CD4-positive, CD25-positive, alpha-beta regulatory T cell (primary cell): ENCODE measurements around the gene DZIP1. TPM values are rescaled to one million over a fixed set of nuclear protein-coding genes. Genes with fewer than 3 reads are reported as not detected.

Experiments used
- ATAC-seq, 2 donors: fragments of 150-1000 bp; cut with Tn5 transposase; one replicate each; pipeline ENCODE4 v1.10.0; 2021; ENCODE audit warnings: low read depth in 2 of 2, moderate number of reproducible peaks in 2 of 2, moderate library complexity in 1 of 2
- DNase-seq, 3 donors: peaks; one replicate each; pipeline versions ENCODE4 v3.0.0 to v3.0.0-alpha.2; 2012 to 2022; ENCODE audit warnings: mixed read lengths in 1 of 3
- H3K27ac ChIP-seq: one replicate; pipeline ENCODE4 v1.7.0; 2013; ENCODE audit warnings: mild to moderate bottlenecking, low read length; ENCODE audit not compliant: insufficient read depth, poor library complexity, severe bottlenecking
- H3K27me3 ChIP-seq: one replicate; pipeline ENCODE4 v1.7.0; 2013; ENCODE audit warnings: low read length; ENCODE audit not compliant: control insufficient read depth, insufficient read depth
- H3K36me3 ChIP-seq: one replicate; pipeline ENCODE4 v1.7.0; 2013; ENCODE audit warnings: mild to moderate bottlenecking, low read length, moderate library complexity; ENCODE audit not compliant: control insufficient read depth, insufficient read depth
- H3K4me1 ChIP-seq: 2 replicates; pipeline ENCODE4 v1.7.0; 2013; ENCODE audit warnings: mild to moderate bottlenecking, low read length; ENCODE audit not compliant: insufficient read depth, control insufficient read depth, poor library complexity, severe bottlenecking
- H3K4me3 ChIP-seq: one replicate; pipeline ENCODE4 v1.7.0; 2013; ENCODE audit warnings: low read depth, mild to moderate bottlenecking, low read length, moderate library complexity
- H3K9me3 ChIP-seq, 2 experiments: 1 replicate in 1 of 2; 2 replicates in 1 of 2; pipeline ENCODE4 v1.7.0; 2013; ENCODE audit warnings: low read length in 2 of 2, mild to moderate bottlenecking in 1 of 2, moderate library complexity in 1 of 2; ENCODE audit not compliant: control insufficient read depth in 2 of 2
- H3K27ac Mint-ChIP-seq, 3 donors: one replicate each; pipeline ENCODE4 v1.8.0; 2020 to 2022; ENCODE audit warnings: mild to moderate bottlenecking in 3 of 3, mixed read lengths in 3 of 3, moderate library complexity in 2 of 3
- H3K27me3 Mint-ChIP-seq: one replicate; pipeline ENCODE4 v1.8.0; 2022; ENCODE audit warnings: mild to moderate bottlenecking, mixed read lengths
- H3K36me3 Mint-ChIP-seq: one replicate; pipeline ENCODE4 v1.8.0; 2020; ENCODE audit warnings: mixed read lengths
- H3K4me1 Mint-ChIP-seq, 4 donors: one replicate each; pipeline ENCODE4 v1.8.0; 2020 to 2022; ENCODE audit warnings: mixed read lengths in 4 of 4, mild to moderate bottlenecking in 1 of 4
- H3K4me3 Mint-ChIP-seq, 4 donors: one replicate each; pipeline ENCODE4 v1.8.0; 2020 to 2022; ENCODE audit warnings: mild to moderate bottlenecking in 4 of 4, mixed read lengths in 4 of 4, moderate library complexity in 3 of 4
- H3K9me3 Mint-ChIP-seq, 7 donors: one replicate each; pipeline ENCODE4 v1.8.0; 2020 to 2022; ENCODE audit warnings: mixed read lengths in 7 of 7, mild to moderate bottlenecking in 3 of 7, moderate library complexity in 2 of 7
- polyA plus RNA-seq, 4 donors: library from polyadenylated mRNA; unstranded; fragments of 300-500 nt; fragmentation: Illumina TruSeq; gene quantifications; one replicate each; pipeline ENCODE4 v1.2.3, GENCODE V29; 2021
- total RNA-seq: library from RNA; stranded (reverse); gene quantifications from one replicate; pipeline ENCODE4 v1.2.3, GENCODE V29; 2022

Gene DZIP1
- total and polyA plus RNA-seq, 5 donors from 2014 or later, result not detected

- Histone ChIP-seq H3K4me3 (no peak overlapping the region), H3K27me3 (peaks cover 10% of the 10 kb centered on the region), H3K27ac (no peak overlapping the region), H3K36me3 (no peaks in the 10 kb centered on the region), H3K9me3 (no peaks in the 10 kb centered on the region), H3K4me1 (no peaks in the 10 kb centered on the region)
- no peaks in the 10 kb centered on the region for H3K4me1 Mint-ChIP-seq
- H3K27ac Mint-ChIP-seq, result no peak overlapping the region
- H3K9me3 Mint-ChIP-seq, result no peaks in the 10 kb centered on the region
- no peak overlapping the region for H3K4me3 Mint-ChIP-seq
- H3K36me3 Mint-ChIP-seq, result no peaks in the 10 kb centered on the region
- peaks cover 4% of the 10 kb centered on the region for H3K27me3 Mint-ChIP-seq
- ATAC-seq, result no peak
- DNase-seq, result no peak
Measured at GRCh38 chr13:95596701-95597100, 47.8 kb downstream of the DZIP1 start.

- Mint-ChIP-seq H3K4me1 (no peaks in the 10 kb centered on the region), H3K27me3 (peaks cover 4% of the 10 kb centered on the region), H3K36me3 (no peaks in the 10 kb centered on the region), H3K4me3 (no peak overlapping the region), H3K9me3 (peaks cover 0 to 5% (median 0%) of the 10 kb centered on the region in 7 donors), H3K27ac (no peak overlapping the region)
- DNase-seq, result no peak
- Histone ChIP-seq H3K9me3 (no peaks in the 10 kb centered on the region), H3K4me1 (no peaks in the 10 kb centered on the region), H3K27ac (no peak overlapping the region), H3K27me3 (peaks cover 11% of the 10 kb centered on the region), H3K36me3 (no peaks in the 10 kb centered on the region), H3K4me3 (no peak overlapping the region)
- ATAC-seq, result no peak
Measured at GRCh38 chr13:95593462-95593861, 51.0 kb downstream of the DZIP1 start.

- Mint-ChIP-seq H3K36me3 (no peaks in the 10 kb centered on the region), H3K9me3 (peaks cover 0 to 5% (median 0%) of the 10 kb centered on the region in 7 donors), H3K27me3 (peaks cover 4% of the 10 kb centered on the region), H3K4me1 (no peaks in the 10 kb centered on the region), H3K4me3 (no peak overlapping the region), H3K27ac (no peak overlapping the region)
- Histone ChIP-seq H3K4me1 (no peaks in the 10 kb centered on the region), H3K9me3 (no peaks in the 10 kb centered on the region), H3K27ac (no peak overlapping the region), H3K36me3 (no peaks in the 10 kb centered on the region), H3K27me3 (peaks cover 4% of the 10 kb centered on the region), H3K4me3 (no peak overlapping the region)
- ATAC-seq (no peak), DNase-seq (no peak)
Measured at GRCh38 chr13:95588721-95589120, 55.8 kb downstream of the DZIP1 start.

GRCh38 chr13:95588134-95588533 lies 56.4 kb downstream of the DZIP1 start:
- ATAC-seq, result no peak

GRCh38 chr13:95585867-95586266 lies 58.6 kb downstream of the DZIP1 start:
- Histone ChIP-seq H3K27ac (no peak overlapping the region), H3K9me3 (no peaks in the 10 kb centered on the region), H3K36me3 (no peaks in the 10 kb centered on the region), H3K4me3 (no peak overlapping the region), H3K4me1 (no peaks in the 10 kb centered on the region), H3K27me3 (no peaks in the 10 kb centered on the region)
- no peak overlapping the region for H3K4me3 Mint-ChIP-seq
- ATAC-seq (no peak), DNase-seq (no peak)
- peaks cover 5% of the 10 kb centered on the region for H3K27me3 Mint-ChIP-seq
- no peak overlapping the region for H3K27ac Mint-ChIP-seq
- H3K9me3 Mint-ChIP-seq, result peaks cover 0 to 5% (median 0%) of the 10 kb centered on the region in 7 donors
- no peaks in the 10 kb centered on the region for H3K4me1 Mint-ChIP-seq
- H3K36me3 Mint-ChIP-seq, result no peaks in the 10 kb centered on the region

More at GRCh38 chr13:95588134-95588533, 56.4 kb downstream of the DZIP1 start:
- Mint-ChIP-seq H3K36me3 (no peaks in the 10 kb centered on the region), H3K9me3 (peaks cover 0 to 5% (median 0%) of the 10 kb centered on the region in 7 donors), H3K4me1 (no peaks in the 10 kb centered on the region), H3K4me3 (no peak overlapping the region), H3K27me3 (peaks cover 4% of the 10 kb centered on the region), H3K27ac (no peak overlapping the region)
- Histone ChIP-seq H3K4me1 (no peaks in the 10 kb centered on the region), H3K27ac (no peak overlapping the region), H3K4me3 (no peak overlapping the region), H3K36me3 (no peaks in the 10 kb centered on the region), H3K27me3 (peaks cover 4% of the 10 kb centered on the region), H3K9me3 (no peaks in the 10 kb centered on the region)
- DNase-seq, result no peak

GRCh38 chr13:95579303-95579702 lies 65.2 kb downstream of the DZIP1 start:
- H3K27ac ChIP-seq, result no peak overlapping the region
- H3K4me3 ChIP-seq, result no peak overlapping the region
- H3K9me3 Mint-ChIP-seq, result peaks cover 0 to 1% (median 0%) of the 10 kb centered on the region in 7 donors
- no peaks in the 10 kb centered on the region for H3K9me3 ChIP-seq
- ATAC-seq (no peak), DNase-seq (no peak)
- H3K27me3 Mint-ChIP-seq, result peaks cover 14% of the 10 kb centered on the region
- H3K36me3 ChIP-seq, result no peaks in the 10 kb centered on the region
- no peaks in the 10 kb centered on the region for H3K27me3 ChIP-seq
- H3K4me1 Mint-ChIP-seq, result no peaks in the 10 kb centered on the region
- H3K4me1 ChIP-seq, result no peaks in the 10 kb centered on the region
- H3K4me3 Mint-ChIP-seq, result no peak overlapping the region
- H3K27ac Mint-ChIP-seq, result no peak overlapping the region
- no peaks in the 10 kb centered on the region for H3K36me3 Mint-ChIP-seq

GRCh38 chr13:95573221-95573620 lies 71.3 kb downstream of the DZIP1 start:
- Histone ChIP-seq H3K9me3 (no peaks in the 10 kb centered on the region), H3K36me3 (no peaks in the 10 kb centered on the region), H3K27me3 (no peaks in the 10 kb centered on the region), H3K4me1 (no peaks in the 10 kb centered on the region), H3K27ac (no peak overlapping the region), H3K4me3 (no peak overlapping the region)
- peaks cover 5% of the 10 kb centered on the region for H3K27me3 Mint-ChIP-seq
- peaks cover 0 to 3% (median 1%) of the 10 kb centered on the region in 7 donors for H3K9me3 Mint-ChIP-seq
- no peak overlapping the region for H3K4me3 Mint-ChIP-seq
- H3K4me1 Mint-ChIP-seq, result no peaks in the 10 kb centered on the region
- H3K36me3 Mint-ChIP-seq, result no peaks in the 10 kb centered on the region
- ATAC-seq (no peak), DNase-seq (no peak)
- no peak overlapping the region for H3K27ac Mint-ChIP-seq

GRCh38 chr13:95571941-95572340 lies 72.6 kb downstream of the DZIP1 start:
- Histone ChIP-seq H3K4me1 (no peaks in the 10 kb centered on the region), H3K27me3 (no peaks in the 10 kb centered on the region), H3K27ac (no peak overlapping the region), H3K36me3 (no peaks in the 10 kb centered on the region), H3K4me3 (no peak overlapping the region), H3K9me3 (no peaks in the 10 kb centered on the region)
- H3K9me3 Mint-ChIP-seq, result peaks cover 0 to 11% (median 3%) of the 10 kb centered on the region in 7 donors
- no peak overlapping the region for H3K27ac Mint-ChIP-seq
- H3K27me3 Mint-ChIP-seq, result peaks cover 5% of the 10 kb centered on the region
- no peaks in the 10 kb centered on the region for H3K4me1 Mint-ChIP-seq
- DNase-seq, result no peak
- ATAC-seq, result no peak
- H3K4me3 Mint-ChIP-seq, result no peak overlapping the region
- H3K36me3 Mint-ChIP-seq, result no peaks in the 10 kb centered on the region
